ENCODE measurements around the gene HDLBP. TPM values are rescaled to one million over a fixed set of nuclear protein-coding genes. Genes with fewer than 3 reads are reported as not detected.
"Not testable (repeated sequence)": the region's sequence is repeated elsewhere in the genome, so short reads cannot be mapped to it uniquely, and the experiment has no call there.

Gene HDLBP
- total RNA-seq, 1 experiment from 2014 or later: 350 TPM

GRCh38 chr2:241213041-241213440 is 102.4 kb downstream of the HDLBP start:
- no peak for DNase-seq (ENCODE audit: low spot score)

GRCh38 chr2:241211276-241211675 is 104.2 kb downstream of the HDLBP start:
- no peak for DNase-seq (ENCODE audit: low spot score)

DNA sequence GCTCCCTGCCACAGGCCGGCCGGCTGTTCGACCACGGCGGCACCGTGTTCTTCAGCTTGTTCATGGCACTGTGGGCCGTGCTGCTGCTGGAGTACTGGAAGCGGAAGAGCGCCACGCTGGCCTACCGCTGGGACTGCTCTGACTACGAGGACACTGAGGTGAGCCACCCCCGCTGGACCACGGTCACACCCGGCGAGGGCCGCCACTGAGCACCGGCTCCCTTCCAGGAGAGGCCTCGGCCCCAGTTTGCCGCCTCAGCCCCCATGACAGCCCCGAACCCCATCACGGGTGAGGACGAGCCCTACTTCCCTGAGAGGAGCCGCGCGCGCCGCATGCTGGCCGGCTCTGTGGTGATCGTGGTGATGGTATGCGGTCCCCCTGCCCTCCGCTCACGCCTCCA is 106.2 kb downstream of the HDLBP start:
- DNase-seq (ENCODE audit: low spot score): no peak

GRCh38 chr2:241208058-241208457 is 107.4 kb downstream of the HDLBP start:
- no peak for DNase-seq (ENCODE audit: low spot score)

GRCh38 chr2:241207641-241208040 is 107.8 kb downstream of the HDLBP start:
- DNase-seq (ENCODE audit: low spot score): no peak

DNA sequence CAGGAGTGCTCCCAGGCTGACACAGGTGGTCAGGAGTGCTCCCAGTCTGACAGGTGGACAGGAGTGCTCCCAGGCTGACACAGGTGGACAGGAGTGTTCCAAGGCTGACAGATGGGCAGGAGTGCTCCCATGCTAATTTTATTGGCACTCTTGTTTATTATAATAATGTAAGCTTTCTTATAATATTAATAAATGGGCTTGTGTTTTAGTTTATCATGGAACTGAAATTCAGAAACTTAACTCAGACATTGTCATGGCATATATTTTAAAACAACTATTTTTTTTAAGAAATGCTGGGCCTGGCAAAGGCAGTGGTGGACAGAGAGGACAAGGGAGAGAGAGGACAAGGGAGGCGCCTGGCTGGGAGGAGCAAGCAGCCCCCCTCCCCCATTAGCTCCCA is 108.3 kb downstream of the HDLBP start:
- no peak for DNase-seq (ENCODE audit: low spot score)

DNA sequence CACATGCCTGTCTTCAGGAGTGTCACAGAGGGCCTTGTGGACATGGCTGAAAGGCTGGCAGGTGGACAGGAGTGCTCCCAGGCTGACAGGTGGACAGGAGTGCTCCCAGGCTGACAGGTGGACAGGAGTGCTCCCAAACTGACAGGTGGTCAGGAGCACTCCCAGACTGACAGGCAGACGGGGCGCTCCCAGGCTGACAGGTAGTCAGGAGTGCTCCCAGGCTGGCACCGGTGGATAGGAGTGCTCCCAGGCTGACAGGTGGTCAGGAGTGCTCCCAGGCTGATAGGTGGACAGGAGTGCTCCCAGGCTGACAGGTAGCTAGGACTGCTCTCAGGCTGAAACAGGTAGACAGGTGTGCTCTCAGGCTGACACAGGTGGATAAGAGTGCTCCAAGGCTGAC is 110.4 kb downstream of the HDLBP start:
- no peak for DNase-seq (ENCODE audit: low spot score)

- no peak for DNase-seq (ENCODE audit: low spot score)
Observed at GRCh38 chr2:241204490-241204889, 111.0 kb downstream of the HDLBP start.

- DNase-seq (ENCODE audit: low spot score): no peak
Observed at GRCh38 chr2:241204010-241204384, 111.5 kb downstream of the HDLBP start.

- no peak for DNase-seq (ENCODE audit: low spot score)
Observed at GRCh38 chr2:241203218-241204009, 112.1 kb downstream of the HDLBP start.

DNA sequence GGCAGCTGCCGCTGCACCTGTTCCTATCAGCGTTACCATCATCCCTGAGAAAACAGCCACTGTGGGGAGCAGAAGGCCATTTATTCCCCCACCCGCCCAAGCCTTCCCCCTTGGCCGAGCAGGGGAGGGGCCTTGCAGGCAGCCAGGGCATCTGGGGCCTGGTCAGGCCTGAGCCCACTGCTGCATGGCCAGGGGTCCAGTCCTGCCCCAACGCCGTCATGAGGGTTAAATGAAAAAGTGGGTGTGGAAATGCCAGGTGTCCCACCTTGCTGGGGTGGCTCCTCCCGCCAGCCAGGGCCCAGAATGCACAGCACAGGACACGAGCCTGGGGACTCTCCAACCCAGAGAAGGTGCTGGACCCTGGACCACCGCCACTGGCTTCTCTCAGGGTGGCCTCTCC is 112.8 kb downstream of the HDLBP start:
- DNase-seq (ENCODE audit: low spot score): no peak

- no peak for DNase-seq (ENCODE audit: low spot score)
Observed at GRCh38 chr2:241202268-241202585, 113.2 kb downstream of the HDLBP start.

DNA sequence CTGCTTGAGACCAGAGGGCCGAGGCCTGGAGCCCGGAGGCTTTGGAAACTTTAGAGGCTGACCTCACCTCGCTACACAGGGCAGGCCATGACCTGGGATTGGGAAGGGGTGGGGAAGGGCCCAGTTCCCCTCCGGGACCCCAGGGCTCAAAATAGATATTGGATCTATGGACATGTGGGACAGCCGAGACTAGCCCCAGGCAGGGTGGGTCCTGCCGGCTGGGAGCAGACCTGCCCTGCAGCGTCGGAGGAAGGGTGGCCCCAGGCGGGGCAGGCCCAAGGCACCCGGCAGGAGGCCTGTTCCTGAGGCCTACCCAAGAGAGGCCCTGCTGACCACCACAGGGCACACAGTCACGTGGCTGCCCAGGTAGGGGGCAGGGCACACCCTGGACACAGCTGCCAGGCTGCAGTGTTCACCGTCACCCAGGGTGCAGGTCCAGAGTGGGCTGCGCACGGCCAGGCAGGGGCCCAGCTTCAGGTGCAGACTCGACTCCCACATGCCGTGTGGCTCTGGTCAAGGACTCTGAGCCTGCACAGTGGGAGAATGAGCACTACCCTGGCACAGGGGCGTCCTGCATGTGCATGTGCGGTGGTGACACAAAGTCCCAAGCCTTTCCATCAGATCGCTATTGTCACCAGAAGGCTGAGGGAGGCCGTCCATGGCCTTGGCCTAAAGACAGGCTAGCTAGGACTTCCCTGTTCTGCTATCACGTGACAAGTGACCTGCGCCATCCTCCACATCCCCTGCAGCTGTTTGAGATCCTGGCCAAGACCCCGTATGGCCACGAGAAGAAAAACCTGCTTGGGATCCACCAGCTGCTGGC is 113.8 kb downstream of the HDLBP start:
- no peak for DNase-seq (ENCODE audit: low spot score)

GRCh38 chr2:241200822-241201395 is 114.6 kb downstream of the HDLBP start:
- no peak for DNase-seq (ENCODE audit: low spot score)

DNA sequence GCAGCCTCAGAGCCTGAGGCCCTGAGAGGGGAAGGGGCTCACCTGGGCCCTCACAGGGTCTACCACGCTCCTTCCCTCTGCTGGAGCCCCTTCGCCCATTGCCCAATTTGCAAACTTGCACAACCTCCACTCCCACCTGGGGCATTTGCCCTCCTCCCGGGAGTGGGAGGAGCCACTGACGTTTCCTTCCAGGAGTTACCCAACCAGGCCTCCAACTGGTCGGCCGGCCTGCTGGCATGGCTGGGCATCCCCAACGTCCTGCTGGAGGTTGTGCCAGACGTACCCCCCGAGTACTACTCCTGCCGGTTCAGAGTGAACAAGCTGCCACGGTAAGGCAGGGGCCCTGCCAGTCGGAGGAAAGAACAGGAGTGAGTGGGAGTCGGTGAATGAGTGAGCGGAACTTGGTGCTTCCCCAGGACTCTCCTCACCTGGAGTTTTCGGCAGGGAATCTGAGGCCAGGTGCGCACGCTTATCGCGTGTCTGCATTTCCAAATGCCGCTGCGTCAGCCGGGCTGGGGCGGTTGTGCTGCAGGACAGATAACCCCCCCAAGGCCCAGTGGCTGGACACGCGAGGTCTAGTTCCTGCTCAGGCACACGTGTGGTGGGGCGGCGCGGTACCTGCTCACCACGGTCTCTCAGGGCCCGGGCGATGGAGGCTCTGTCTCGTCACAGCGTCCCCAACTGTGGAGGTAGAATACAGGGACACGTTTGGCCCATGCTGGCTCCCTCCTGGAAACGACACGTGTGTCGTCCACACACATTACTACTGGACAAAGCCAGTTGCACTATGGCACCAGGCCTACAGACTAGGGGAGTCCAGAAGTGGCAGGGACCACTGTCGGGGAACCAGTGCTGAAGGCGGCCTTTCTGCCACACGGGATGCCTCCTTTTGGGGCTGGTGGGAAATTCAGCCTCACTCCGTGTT is 115.3 kb downstream of the HDLBP start:
- no peak for DNase-seq (ENCODE audit: low spot score)

DNA sequence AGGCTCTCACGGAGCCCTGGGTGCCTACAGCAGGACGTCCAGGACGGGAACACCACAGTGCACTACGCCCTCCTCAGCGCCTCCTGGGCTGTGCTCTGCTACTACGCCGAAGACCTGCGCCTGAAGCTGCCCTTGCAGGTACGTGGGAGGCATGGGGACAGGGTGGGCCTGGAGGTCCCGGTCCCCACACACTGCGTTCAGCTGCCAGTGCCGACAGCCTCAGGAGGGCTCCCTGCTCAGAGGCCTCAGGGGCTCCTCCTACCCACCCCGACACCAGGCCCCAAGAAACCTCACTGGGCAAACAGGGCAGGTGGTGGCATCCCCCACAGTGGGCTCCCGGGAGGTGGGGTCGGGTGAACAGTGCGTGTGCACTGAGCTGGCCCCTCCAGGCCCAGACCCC is 116.2 kb downstream of the HDLBP start:
- no peak for DNase-seq (ENCODE audit: low spot score)

- no peak for DNase-seq (ENCODE audit: low spot score)
Observed at GRCh38 chr2:241198381-241199279, 116.8 kb downstream of the HDLBP start.

DNA sequence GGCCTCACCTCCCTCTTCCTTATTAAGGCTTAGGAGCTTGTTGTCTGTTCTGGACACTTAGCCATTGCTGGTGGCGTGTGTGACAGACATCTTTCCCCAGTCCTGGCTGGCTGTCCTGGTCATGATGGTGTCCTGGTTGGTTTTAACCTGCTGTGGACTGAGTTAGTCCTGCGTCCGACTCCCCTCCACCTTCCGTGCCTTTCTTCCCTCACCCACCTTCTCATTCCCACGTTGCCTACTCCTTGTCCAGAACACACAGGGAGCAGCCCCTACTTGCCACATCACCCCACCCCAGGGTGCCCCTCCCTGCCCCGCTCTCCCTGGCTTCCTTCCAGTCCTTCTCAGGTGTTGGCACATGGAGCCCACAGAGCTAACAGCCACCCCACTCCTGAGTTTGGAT is 117.5 kb downstream of the HDLBP start:
- no peak for DNase-seq (ENCODE audit: low spot score)

GRCh38 chr2:241197246-241197645 is 118.2 kb downstream of the HDLBP start:
- DNase-seq (ENCODE audit: low spot score): not testable (repeated sequence)

DNA sequence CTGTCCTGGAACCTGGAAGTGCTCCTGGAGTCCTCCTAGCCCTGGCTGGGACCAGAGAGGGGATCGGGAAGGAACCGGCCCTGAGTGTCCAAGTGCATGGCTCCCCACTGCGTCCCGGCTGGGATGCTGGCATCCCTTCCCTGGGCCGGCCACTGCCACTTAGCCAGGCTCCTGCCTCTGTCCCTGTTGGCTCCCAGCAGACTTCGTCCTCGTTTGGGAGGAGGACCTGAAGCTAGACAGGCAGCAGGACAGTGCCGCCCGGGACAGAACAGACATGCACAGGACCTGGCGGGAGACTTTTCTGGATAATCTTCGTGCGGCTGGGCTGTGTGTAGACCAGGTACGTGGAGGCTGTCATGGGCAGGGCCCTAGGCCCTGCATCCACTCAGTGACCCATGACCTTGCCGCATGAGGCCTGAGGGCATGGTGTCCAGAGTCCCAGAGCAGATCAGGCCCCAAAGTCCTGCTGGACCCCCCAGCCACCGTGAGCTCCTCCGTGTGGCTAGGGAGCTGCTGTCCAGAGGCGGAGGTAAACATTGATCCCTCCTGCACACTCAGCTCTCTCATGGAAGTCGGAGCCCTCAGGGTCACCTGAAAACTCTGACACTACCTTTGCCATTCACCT is 119.9 kb downstream of the HDLBP start:
- no peak for DNase-seq (ENCODE audit: low spot score)

Data from H4 (cell line).